ENCODE measurements around the gene BOK.
"Not testable (repeated sequence)": the region's sequence is repeated elsewhere in the genome, so short reads cannot be mapped to it uniquely, and the experiment has no call there.

Gene BOK

DNA sequence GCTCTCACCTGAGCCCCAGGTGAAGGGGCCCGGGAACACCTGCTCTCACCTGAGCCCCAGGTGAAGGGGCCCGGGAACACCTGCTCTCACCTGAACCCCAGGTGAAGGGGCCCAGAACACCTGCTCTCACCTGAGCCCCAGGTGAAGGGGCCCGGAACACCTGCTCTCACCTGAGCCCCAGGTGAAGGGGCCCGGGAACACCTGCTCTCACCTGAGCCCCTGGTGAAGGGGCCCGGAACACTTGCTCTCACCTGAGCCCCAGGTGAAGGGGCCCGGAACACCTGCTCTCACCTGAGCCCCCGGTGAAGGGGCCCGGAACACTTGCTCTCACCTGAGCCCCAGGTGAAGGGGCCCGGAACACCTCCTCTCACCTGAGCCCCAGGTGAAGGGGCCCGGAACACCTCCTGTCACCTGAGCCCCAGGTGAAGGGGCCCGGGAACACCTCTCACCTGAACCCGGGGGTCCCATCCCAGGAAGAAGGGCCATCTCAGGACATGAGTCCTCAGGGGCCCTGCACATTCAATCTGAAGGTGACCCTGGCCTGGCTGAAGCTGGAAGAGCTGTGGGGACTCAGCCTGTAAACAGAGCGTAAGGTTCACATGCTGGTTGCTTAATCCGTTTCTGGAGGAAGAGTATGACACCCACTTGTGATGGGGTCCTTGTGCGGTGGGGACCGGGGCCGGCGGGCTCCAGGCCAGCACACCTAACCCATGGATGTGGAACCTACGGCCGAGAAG lies 14.5 kb downstream of the BOK start:
- DNase-seq (ENCODE audit: low spot score), result not testable (repeated sequence)

- no peak for DNase-seq (ENCODE audit: low spot score)
Measured at GRCh38 chr2:241573741-241574140, 15.2 kb downstream of the BOK start.

DNA sequence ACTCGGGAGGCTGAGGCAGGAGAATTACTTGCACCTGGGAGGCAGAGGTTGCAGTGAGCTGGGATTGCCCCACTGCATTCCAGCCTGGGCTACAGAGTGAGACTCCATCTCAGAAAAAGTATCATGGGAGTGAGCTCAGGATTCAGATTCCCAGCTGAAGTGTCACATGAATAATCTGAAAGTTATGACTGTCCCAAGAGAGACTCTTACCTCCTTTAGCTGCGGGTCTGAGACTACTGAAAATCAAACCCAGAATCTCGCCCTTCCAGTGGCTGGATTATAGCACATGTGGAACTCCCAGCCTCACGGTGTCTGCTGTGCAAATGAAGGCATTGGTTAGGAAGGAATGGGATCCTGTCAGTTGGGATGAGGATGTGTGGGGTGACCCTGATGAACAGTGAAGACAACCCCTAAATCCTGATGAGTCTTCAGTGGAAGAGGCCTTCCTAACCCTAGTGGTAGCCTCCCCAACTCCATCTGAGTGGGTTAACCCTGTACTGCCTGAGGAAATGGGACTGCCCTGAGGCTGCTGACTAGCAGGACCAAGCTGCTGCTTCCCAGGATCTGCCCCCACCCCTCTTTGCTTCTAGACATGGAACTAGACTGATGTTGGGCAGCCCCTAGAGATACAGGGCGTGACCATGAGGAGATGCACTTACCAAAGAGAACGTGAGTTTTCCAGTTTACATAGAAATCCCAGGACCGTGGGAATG lies 16.5 kb downstream of the BOK start:
- no peak for DNase-seq (ENCODE audit: low spot score)

DNA sequence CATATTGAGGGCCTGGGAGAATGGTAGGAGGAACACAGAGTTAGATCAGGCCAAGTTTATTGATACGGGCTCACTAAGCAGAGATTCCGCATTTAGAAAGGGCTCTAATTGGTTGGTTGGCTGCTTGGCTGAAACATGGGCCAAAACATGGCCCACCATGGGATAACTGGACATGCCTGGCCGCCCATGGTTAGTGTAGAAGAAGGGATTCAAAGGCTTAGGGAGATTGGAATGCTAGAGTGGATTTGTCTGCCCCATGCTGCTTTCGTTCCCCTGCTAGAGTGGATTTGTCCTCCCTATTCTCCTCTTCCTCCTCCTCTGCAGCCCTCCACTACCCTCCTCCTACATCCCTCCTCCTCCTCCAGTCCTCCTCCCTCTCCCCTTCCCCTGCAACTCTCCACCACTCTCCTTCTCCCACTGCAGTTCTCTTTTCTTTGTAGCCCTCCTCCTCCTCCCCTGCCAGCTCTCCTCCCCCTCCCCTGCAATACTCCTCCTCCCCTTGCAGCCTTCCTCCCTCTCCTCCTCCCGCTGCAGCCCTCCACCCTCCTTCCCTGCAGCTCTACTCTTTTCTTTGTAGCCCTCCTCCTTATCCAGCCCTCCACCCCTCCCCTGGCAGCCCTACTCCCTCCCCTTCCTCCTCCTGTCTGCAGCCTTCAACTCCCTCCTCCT lies 17.2 kb downstream of the BOK start:
- no peak for DNase-seq (ENCODE audit: low spot score)

DNA sequence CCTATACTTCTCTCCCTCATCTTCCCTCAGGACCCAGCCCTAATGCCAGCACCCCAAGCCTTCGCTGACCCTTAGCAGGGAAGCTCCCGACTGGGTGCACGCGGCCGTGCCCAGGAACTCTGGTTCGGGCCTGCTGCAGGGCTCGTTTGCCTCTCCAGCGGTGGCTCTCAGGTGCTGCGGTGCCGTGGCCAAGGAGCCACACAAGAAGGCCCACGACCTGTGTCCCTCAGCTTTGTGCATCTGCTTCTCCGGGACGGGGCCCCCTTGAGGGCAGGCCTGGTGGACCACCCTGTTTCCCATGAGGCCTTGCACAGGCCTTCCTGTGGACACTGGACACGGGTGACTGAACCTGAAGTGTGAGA lies 17.7 kb downstream of the BOK start:
- no peak for DNase-seq (ENCODE audit: low spot score)

DNA sequence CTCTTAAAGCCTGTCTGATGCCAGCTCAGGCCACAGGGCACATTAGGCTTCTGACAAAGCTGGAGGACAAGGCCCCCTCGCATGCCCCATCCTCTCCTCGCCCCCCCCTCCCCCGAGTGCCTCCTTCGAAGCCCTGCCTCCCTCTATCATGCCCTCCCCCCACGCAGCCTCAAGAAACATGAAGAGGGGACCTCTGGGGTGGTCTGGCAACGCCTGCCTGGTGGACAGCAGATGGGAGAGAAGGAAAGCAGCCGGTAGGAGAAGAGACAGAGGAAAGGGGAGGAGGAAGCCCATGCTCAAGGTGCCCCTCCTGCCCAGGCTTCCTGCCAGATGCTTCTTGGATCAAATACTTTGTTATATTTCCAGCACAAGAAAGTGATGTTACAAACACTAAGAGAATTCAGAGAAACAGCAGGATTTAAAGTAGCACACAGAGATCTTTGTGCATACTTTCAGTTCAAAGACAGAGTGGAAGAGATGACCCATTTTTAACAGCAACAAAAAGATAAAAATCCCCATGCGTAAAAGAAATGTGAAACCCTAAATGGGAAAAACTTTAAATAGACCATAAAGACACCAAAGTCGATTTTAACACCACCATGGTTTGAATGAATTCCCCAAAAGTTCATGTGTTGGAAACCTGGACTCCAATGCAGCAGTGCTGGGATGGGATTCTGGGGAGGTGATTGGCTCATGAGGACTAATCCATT lies 19.0 kb downstream of the BOK start:
- no peak for DNase-seq (ENCODE audit: low spot score)

- no peak for DNase-seq (ENCODE audit: low spot score)
Measured at GRCh38 chr2:241579281-241579680, 20.7 kb downstream of the BOK start.

DNA sequence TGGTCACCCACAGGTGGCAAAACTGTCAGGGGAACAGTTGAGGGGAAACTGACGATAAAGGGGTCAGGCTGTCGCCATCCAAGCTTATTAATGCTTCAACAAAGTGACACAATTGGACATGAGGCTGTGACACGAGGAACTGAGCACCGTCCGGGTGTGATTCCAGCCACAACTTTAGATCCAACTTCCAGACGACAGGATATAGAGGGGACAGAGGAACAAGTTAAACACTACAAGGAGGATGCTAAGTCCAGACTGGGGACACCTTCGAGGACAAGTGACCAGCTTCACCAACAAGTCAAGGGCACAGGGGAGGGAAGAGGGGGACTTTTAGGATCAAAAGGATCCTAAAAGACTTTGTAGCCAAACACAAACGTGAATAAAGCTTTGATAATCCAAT lies 23.8 kb downstream of the BOK start:
- DNase-seq (ENCODE audit: low spot score), result no peak

- no peak for DNase-seq (ENCODE audit: low spot score)
Measured at GRCh38 chr2:241582806-241583205, 24.3 kb downstream of the BOK start.

DNA sequence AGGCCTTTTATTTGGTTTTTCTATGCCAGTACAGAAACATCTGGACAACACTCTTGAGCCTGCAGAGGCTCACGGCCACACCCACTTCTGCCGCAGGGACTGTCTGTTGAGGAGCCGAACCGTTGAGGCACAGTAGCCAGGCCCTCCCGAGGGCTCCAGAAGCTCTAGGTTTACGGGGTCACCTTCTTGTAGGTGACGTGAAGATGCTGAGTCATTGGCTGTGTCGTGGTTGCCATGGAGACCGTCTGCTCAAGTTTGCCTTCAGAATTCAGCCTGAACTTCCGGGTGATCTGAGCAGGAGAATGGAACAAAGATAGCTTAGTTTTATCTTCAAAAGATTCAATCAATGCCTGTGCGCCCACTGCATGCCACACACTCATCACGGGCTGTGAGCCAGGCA lies 25.9 kb downstream of the BOK start:
- DNase-seq (ENCODE audit: low spot score), result no peak

- DNase-seq (ENCODE audit: low spot score), result no peak
Measured at GRCh38 chr2:241586564-241587264, 28.2 kb downstream of the BOK start.

DNA sequence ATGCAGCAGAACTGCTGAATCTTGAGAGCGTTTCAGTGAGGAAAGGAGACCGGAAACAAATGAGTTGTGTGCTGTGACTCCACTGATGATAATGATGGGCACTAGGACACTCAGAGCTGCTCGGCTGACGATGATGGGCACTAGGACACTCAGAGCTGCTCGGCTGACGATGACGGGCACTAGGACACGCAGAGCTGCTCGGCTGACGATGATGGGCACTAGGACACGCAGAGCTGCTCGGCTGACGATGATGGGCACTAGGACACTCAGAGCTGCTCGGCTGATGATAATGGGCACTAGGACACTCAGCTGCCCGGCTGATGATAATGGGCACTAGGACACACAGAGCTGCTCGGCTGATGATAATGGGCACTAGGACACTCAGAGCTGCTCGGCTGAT lies 31.3 kb downstream of the BOK start:
- not testable (repeated sequence) for DNase-seq (ENCODE audit: low spot score)

DNA sequence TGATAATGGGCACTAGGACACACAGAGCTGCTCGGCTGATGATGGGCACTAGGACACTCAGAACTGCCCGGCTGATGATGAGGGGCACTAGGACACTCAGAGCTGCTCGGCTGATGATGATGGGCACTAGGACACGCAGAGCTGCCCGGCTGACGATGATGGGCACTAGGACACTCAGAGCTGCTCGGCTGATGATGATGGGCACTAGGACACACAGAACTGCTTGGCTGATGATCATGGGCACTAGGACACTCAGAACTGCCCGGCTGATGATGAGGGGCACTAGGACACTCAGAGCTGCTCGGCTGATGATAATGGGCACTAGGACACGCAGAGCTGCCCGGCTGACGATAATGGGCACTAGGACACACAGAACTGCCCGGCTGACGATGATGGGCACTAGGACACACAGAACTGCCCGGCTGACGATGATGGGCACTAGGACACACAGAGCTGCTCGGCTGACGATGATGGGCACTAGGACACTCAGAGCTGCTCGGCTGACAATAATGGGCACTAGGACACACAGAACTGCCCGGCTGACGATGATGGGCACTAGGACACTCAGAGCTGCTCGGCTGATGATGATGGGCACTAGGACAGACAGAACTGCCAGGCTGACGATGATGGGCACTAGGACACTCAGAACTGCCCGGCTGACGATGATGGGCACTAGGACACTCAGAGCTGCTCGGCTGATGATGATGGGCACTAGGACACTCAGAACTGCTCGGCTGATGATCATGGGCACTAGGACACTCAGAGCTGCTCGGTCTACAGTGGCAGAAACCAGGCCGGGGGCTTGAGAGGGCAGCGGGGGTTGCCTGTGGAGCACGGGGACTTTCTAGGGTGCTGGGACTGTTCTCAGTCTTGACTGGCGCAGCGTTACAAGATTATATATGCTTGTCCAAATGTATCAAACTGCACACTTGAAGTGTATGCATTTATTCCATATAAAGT lies 32.2 kb downstream of the BOK start:
- not testable (repeated sequence) for DNase-seq (ENCODE audit: low spot score)

DNA sequence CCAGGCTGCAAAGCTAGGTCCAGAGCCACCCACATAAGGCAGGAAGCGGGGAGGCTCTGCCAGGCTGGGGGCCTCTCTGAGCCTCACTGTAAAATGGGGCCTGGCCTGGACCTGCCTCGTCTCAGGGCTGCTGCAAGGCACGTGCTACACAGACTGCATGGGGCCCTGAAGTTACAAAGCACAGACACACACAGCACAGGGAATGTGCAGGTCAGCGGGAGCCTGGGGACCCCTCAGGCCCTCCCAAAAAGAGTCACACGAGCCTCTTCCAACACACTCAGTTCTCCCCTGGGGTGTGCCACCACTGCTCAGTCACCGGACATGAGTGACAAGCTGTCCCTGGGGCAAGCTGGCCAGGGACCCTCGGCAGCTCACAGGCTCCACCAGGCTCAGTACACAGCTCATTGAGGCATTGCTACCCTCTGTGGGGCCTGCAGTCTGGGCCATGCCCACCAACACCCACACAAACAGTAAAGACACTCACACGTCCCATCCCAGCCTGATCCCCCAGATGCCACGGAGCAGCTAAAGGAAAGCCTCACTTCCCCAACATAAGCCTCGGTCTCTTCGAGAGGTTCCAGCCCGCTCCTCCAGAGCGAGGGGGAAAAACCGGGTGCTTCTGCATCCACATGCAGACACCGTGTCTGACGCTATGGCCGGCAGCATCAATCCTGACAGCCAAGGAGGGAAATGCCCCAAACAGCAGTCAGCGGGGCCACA lies 33.7 kb downstream of the BOK start:
- DNase-seq (ENCODE audit: low spot score), result no peak

DNA sequence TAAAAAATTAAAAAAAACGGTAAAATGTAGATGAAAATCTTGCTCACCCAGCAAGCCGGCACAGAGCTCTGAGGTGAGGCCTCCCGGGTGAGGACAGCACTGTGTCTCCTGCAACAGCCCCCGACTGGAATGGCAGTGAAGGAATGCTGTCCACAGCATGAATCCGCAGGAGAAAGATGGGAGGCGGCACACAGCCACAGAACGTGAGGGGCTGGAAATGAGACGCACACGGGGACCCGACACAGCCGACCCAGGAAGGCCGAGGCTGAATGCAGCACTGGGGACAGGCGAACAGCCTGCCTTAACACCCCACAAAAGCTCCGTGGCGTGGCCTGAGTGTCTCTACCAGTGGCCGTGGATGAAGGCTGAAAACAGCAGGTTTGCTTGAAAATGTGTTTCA lies 34.7 kb downstream of the BOK start:
- DNase-seq (ENCODE audit: low spot score), result no peak

DNA sequence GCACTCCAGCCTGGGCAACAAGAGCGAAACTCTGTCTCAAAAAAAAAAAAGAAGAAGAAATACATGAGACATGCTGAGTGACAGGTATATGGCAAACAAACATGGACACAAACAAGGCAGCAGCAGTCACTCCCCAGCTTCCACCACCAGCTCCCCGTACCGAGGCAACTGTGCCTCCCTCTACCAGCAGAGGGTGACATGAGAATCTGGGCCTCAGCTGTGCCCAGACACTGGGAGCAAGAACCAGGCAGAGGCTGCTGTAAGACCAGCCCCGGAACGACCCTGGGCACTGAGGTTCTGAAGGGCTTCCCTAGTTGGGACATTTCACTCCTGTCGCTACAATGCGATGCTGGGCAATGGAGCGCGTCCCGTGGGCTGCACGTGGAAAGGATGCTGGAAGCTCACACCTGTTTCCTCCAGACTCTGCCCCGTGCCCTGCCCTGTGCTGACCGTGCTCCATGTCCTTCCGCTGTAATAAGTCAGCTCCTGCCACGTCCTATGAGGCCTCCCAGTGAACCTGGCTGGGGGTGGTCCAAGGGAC lies 37.1 kb downstream of the BOK start:
- DNase-seq (ENCODE audit: low spot score), result no peak

- no peak for DNase-seq (ENCODE audit: low spot score)
Measured at GRCh38 chr2:241597561-241597960, 39.0 kb downstream of the BOK start.

DNA sequence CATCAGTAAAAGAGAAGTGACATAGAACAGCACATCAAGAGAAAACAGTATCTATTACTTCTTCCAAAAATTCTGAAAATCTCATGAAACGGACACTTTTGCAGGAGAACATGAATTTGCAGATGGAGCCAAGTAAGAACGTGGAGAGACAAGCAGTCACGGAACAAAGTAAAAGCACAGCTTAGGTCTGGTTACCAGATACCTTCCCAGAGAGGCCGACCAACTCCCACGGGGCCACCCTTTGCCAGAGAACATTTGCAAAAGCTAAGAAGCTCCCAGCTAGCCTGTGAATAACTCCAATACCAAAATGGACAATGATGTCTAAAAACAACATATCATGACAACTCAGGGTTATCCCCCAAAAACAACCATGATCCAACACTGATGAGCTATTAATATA lies 39.5 kb downstream of the BOK start:
- no peak for DNase-seq (ENCODE audit: low spot score)

GRCh38 chr2:241598487-241598886 lies 39.9 kb downstream of the BOK start:
- DNase-seq (ENCODE audit: low spot score), result no peak

DNA sequence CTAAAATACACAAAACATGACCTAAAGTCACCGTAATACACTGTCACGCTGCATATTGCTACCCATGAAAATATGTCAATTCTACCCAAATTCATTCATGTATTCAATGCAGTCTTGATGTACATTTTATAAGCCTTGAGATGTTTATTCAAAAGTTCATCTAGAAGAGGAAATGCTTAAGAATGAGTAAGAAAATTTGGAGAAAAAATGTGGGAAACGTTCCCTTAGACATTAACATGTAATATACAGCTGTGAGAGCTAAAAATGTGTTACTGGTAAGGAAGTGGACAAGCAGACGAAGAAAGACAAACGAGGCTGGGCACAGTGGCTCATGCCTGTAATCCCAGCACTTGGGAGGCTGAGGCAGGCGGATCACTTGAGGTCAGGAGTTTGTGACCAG lies 41.1 kb downstream of the BOK start:
- no peak for DNase-seq (ENCODE audit: low spot score)

Data from Ammon's horn (tissue), 1 donor.